CD4-positive, alpha-beta T cell treated with Interleukin-15 for 4 hours (primary cell): ENCODE measurements around the gene RPS28.
A peak's percentile ranks its signal among the peaks of the same experiment; 100 is the strongest.
"Not testable (repeated sequence)": the region's sequence is repeated elsewhere in the genome, so short reads cannot be mapped to it uniquely, and the experiment has no call there.

Experiments
- DNase-seq: peaks from one replicate; pipeline ENCODE4 v3.0.0-alpha.2; 2020; ENCODE audit warnings: low spot score

Gene RPS28

GRCh38 chr19:8342684-8343482 lies 21.6 kb downstream of the RPS28 start, which contains the start of gene KANK3:
KANK3 (minus strand) TSS chr19:8343262; CDS start chr19:8337828, 5,434 bp downstream.
- peak; percentile 95 for DNase-seq

GRCh38 chr19:8343483-8343844 lies 22.2 kb downstream of the RPS28 start:
- no peak for DNase-seq

- not testable (repeated sequence) for DNase-seq
These were observed 28.5 kb downstream of the RPS28 start for GRCh38 chr19:8349629-8350372.

- no peak for DNase-seq
These were observed 31.0 kb downstream of the RPS28 start for GRCh38 chr19:8352134-8352827.

GRCh38 chr19:8352845-8353244 lies 31.5 kb downstream of the RPS28 start:
- not testable (repeated sequence) for DNase-seq

- DNase-seq: no peak
These were observed 34.5 kb downstream of the RPS28 start for GRCh38 chr19:8355631-8356402.

- DNase-seq: no peak
These were observed 35.8 kb downstream of the RPS28 start for GRCh38 chr19:8357007-8357521.

- DNase-seq: no peak
These were observed 37.7 kb downstream of the RPS28 start for GRCh38 chr19:8358948-8359347.

GRCh38 chr19:8360196-8360595 lies 38.9 kb downstream of the RPS28 start:
- DNase-seq: no peak

- no peak for DNase-seq
These were observed 40.9 kb downstream of the RPS28 start for GRCh38 chr19:8361921-8362793.

- peak; percentile 24 for DNase-seq
These were observed 42.8 kb downstream of the RPS28 start, which contains the start of gene ANGPTL4 for GRCh38 chr19:8363803-8364771. ANGPTL4 (plus strand) TSS chr19:8364155; CDS start chr19:8364322, 167 bp downstream.

GRCh38 chr19:8366121-8366581 lies 44.9 kb downstream of the RPS28 start:
- DNase-seq: no peak

GRCh38 chr19:8366961-8367326 lies 45.6 kb downstream of the RPS28 start:
- no peak for DNase-seq

GRCh38 chr19:8367327-8368001 lies 46.2 kb downstream of the RPS28 start:
- no peak for DNase-seq

- DNase-seq: no peak
These were observed 49.1 kb downstream of the RPS28 start for GRCh38 chr19:8370176-8371010.

- no peak for DNase-seq
These were observed 49.9 kb downstream of the RPS28 start for GRCh38 chr19:8371011-8371804.
